Pancreas (tissue), 10 donors: ENCODE results near the gene TLX2. TPM values are rescaled to one million over a fixed set of nuclear protein-coding genes. Genes with fewer than 3 reads are reported as not detected.
A peak's percentile ranks its signal among the peaks of the same experiment; 100 is the strongest.

Experiments
- ATAC-seq, 4 donors: fragments of 200-7000 bp; cut with Tn5 transposase; one replicate each; pipeline versions ENCODE4 v1.8.0 to v1.9.1; 2020; ENCODE audit warnings: mild to moderate bottlenecking in 4 of 4, moderate library complexity in 4 of 4
- DNase-seq, 6 donors: peaks; one replicate each; pipeline ENCODE4 v3.0.0-alpha.2; 2020
- FAIRE-seq: peaks from 2 replicates; lab custom pipeline; 2012; peaks lifted over from hg19 to GRCh38; lab: Jason Lieb, UNC
- H3K27ac ChIP-seq, 4 donors: fragments of 200-600 bp; sonication (generic); 1 replicate in 3 of 4; 2 replicates in 1 of 4; pipeline versions ENCODE4 v1.5.0 to v1.8.0; 2020
- H3K27me3 ChIP-seq, 4 donors: fragments of 200-600 bp; one replicate each; pipeline ENCODE4 v1.8.0; 2021
- H3K36me3 ChIP-seq, 3 donors: fragments of 200-600 bp; sonication (generic) in 1 of 3; one replicate each; pipeline versions ENCODE4 v1.5.0 to v1.8.0; 2020 to 2021
- H3K4me1 ChIP-seq, 3 donors: fragments of 200-600 bp; one replicate each; pipeline ENCODE4 v1.8.0; 2021
- H3K4me3 ChIP-seq, 4 donors: fragments of 200-600 bp; sonication (generic) in 2 of 4; one replicate each; pipeline versions ENCODE4 v1.5.0 to v1.8.0; 2020 to 2021
- H3K9me3 ChIP-seq, 4 donors: fragments of 200-600 bp; one replicate each; pipeline ENCODE4 v1.8.0; 2021
- WGBS, 2 donors: extraction: QIAGEN DNeasy Blood & Tissue Kit; methylation state at CpG; one replicate each; pipeline ENCODE4 v1.1.7; 2013; 5-methylcytosine and 5-hydroxymethylcytosine counted together
- intact Hi-C, 3 donors: fragments of 100-400 bp; cut with DNase I; formaldehyde crosslinking; loops; one replicate each; pipeline versions ENCODE4 v1.11.1 to v1.14.2; 2022
- polyA plus RNA-seq, 2 donors: library from polyadenylated mRNA; stranded (reverse); fragments of 200-250 nt; gene quantifications; one replicate each; pipeline ENCODE4 v1.2.3, GENCODE V29; 2013
- total RNA-seq, 6 donors: library from RNA; stranded (reverse); fragmentation: NEBNext Ultra II Directional in 4 of 6; extraction: Animal tissue kit (Norgen Biotek cat#: 25700) in 4 of 6; gene quantifications; one replicate each; pipeline versions ENCODE4 v1.2.1 to v1.2.4, GENCODE V29; 2021 to 2023
- TF ChIP-seq, protein P1 (sequence below), 4 donors: fragments of 200-600 bp; sonication (generic) in 3 of 4; IDR thresholded peaks; one replicate each; pipeline versions ENCODE4 v1.5.0 to v1.8.0; 2021; ENCODE audit warnings: antibody characterized with exemption in 4 of 4
- donor health status: healthy with polysubstance abuse.
- donor health status: DM: no; HTN: no; CAD: no; lungs with moderate emphysema.
- donor health status: DM: no; HTN: no; CAD: no.
- donor health status: control.
- donor health status: control.
- donor health status: Bipolar disorder and iron deficiency.
- donor health status: DM: yes; HTN: yes; CAD: no.
- donor health status: DM: no; HTN: no; CAD: no.
- donor health status: DM: no; HTN: no; CAD: no.
- donor health status: DM: yes; HTN: yes; CAD: no.

TLX2 gene
- total and polyA plus RNA-seq, 8 donors: 0.12 TPM; not detected in 7

DNA sequence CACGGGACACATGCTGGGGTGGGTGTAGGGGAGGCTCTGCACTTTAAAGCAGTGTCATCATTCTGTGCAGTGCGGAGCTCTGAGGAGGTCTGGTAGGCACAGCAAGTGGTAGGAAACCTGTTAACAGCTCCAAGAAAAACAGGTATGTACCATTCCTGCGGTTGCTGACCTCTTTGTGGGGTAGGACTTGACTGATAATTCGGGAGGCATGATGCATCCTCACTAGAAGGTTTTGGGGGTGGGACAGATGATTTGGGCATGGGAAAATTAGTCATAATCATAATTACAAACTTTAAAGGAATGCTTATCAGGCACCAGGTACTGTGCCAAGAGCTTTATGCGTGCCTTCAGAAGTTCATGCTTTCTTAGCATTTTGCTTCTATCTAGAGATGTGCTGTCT is 50.0 kb downstream of the TLX2 start:
- Histone ChIP-seq H3K9me3 (no peaks in the 10 kb centered on the region), H3K4me1 (no peaks in the 10 kb centered on the region), H3K27me3 (no peaks in the 10 kb centered on the region), H3K4me3 (no peak overlapping the region), H3K36me3 (no peaks in the 10 kb centered on the region), H3K27ac (no peak overlapping the region)
- ATAC-seq (no peak), DNase-seq (no peak), FAIRE-seq (no peak)
- WGBS, 2 donors: 62 to 63% methylated on average over 5 of the region's 5 CpGs
- intact Hi-C loops: no loop called here
- TF ChIP-seq, protein P1, sequence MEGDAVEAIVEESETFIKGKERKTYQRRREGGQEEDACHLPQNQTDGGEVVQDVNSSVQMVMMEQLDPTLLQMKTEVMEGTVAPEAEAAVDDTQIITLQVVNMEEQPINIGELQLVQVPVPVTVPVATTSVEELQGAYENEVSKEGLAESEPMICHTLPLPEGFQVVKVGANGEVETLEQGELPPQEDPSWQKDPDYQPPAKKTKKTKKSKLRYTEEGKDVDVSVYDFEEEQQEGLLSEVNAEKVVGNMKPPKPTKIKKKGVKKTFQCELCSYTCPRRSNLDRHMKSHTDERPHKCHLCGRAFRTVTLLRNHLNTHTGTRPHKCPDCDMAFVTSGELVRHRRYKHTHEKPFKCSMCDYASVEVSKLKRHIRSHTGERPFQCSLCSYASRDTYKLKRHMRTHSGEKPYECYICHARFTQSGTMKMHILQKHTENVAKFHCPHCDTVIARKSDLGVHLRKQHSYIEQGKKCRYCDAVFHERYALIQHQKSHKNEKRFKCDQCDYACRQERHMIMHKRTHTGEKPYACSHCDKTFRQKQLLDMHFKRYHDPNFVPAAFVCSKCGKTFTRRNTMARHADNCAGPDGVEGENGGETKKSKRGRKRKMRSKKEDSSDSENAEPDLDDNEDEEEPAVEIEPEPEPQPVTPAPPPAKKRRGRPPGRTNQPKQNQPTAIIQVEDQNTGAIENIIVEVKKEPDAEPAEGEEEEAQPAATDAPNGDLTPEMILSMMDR (IDR thresholded peaks at IDR 0.05): no peak

- FAIRE-seq: no peak
- TF ChIP-seq, protein P1 (IDR thresholded peaks at IDR 0.05): no peak
- Histone ChIP-seq H3K36me3 (no peaks in the 10 kb centered on the region), H3K4me3 (no peak overlapping the region), H3K9me3 (no peaks in the 10 kb centered on the region), H3K27me3 (no peaks in the 10 kb centered on the region), H3K4me1 (no peaks in the 10 kb centered on the region), H3K27ac (no peak overlapping the region)
- ATAC-seq: no peak
- DNase-seq: no peak
- intact Hi-C loops: no loop called here
- WGBS, 2 donors: 61 to 78% methylated on average over 7 of the region's 7 CpGs
These were observed 52.0 kb downstream of the TLX2 start for GRCh38 chr2:74566076-74566753.

DNA sequence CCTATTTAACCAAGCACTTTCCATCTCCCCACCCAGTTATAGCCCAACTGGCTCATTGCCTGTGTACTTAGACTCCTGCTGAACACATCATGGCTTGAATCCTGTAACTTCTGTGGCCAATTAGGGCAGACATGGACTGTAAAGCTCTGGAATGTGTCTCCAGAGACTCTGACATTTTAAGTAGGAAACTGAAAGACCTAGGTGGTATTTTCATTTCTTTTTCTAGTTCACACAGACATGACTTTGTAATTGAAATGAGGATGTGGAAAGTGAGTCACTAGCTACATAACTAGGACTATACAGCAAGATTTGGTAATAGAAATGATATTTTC is 52.5 kb downstream of the TLX2 start:
- TF ChIP-seq, protein P1 (IDR thresholded peaks at IDR 0.05): no peak
- DNase-seq (no peak), FAIRE-seq (no peak), ATAC-seq (peak in 2 of 4 donors; percentile 26 to 40)
- Histone ChIP-seq H3K27ac (no peak overlapping the region), H3K27me3 (no peaks in the 10 kb centered on the region), H3K4me1 (no peaks in the 10 kb centered on the region), H3K4me3 (no peak overlapping the region), H3K36me3 (no peaks in the 10 kb centered on the region), H3K9me3 (no peaks in the 10 kb centered on the region)
- intact Hi-C loops: no loop called here

Other genes with a start within 250 kb of the TLX2 start
- 1 to 10 TPM in 5 of 6 donors, under 1 TPM in 1; 0.60 to 2.2 (median 1.4) TPM for gene SLC4A5, start 171.0 kb upstream of the TLX2 start, total RNA-seq
- 1 to 10 TPM; 1.2 to 1.8 TPM for gene SLC4A5, start 171.0 kb upstream of the TLX2 start, polyA plus RNA-seq
- 10 to 100 TPM; 37.7 to 64.3 (median 48.1) TPM for gene DCTN1, start 134.1 kb upstream of the TLX2 start, total RNA-seq
- 10 to 100 TPM; 75.9 to 84.7 TPM for gene DCTN1, start 134.1 kb upstream of the TLX2 start, polyA plus RNA-seq
- gene C2orf81, start 92.8 kb upstream of the TLX2 start, total RNA-seq: 1 to 10 TPM in 5 of 6 donors, under 1 TPM in 1; 0.87 to 2.7 (median 1.5) TPM
- 1 to 10 TPM; 5.4 to 6.5 TPM for gene C2orf81, start 92.8 kb upstream of the TLX2 start, polyA plus RNA-seq
- 1 to 10 TPM; 3.1 to 6.2 (median 3.7) TPM for gene WDR54, start 92.7 kb upstream of the TLX2 start, total RNA-seq
- 10 to 100 TPM in 1 of 2 donors, 1 to 10 TPM in 1; 6.6 to 22.8 TPM for gene WDR54, start 92.7 kb upstream of the TLX2 start, polyA plus RNA-seq
- 10 to 100 TPM; 20.7 to 45.5 (median 29.7) TPM for gene RTKN, start 72.5 kb upstream of the TLX2 start, total RNA-seq
- 10 to 100 TPM; 63.4 to 63.7 TPM for gene RTKN, start 72.5 kb upstream of the TLX2 start, polyA plus RNA-seq
- gene INO80B, start 59.4 kb upstream of the TLX2 start, total RNA-seq: 10 to 100 TPM; 17.1 to 38.8 (median 28.3) TPM
- gene INO80B, start 59.4 kb upstream of the TLX2 start, polyA plus RNA-seq: 10 to 100 TPM; 51.8 to 68.7 TPM
- gene WBP1, start 56.0 kb upstream of the TLX2 start, total RNA-seq: 10 to 100 TPM; 29.1 to 50.4 (median 37.4) TPM
- gene WBP1, start 56.0 kb upstream of the TLX2 start, polyA plus RNA-seq: 100 to 1,000 TPM in 1 of 2 donors, 10 to 100 TPM in 1; 85.8 to 149 TPM
- gene MOGS, start 49.1 kb upstream of the TLX2 start, total RNA-seq: 10 to 100 TPM; 27.7 to 49.5 (median 36.6) TPM
- 10 to 100 TPM; 47.1 to 59.9 TPM for gene MOGS, start 49.1 kb upstream of the TLX2 start, polyA plus RNA-seq
- 10 to 100 TPM; 37.6 to 60.0 (median 39.4) TPM for gene MRPL53, start 41.8 kb upstream of the TLX2 start, total RNA-seq
- 10 to 100 TPM; 52.3 to 54.6 TPM for gene MRPL53, start 41.8 kb upstream of the TLX2 start, polyA plus RNA-seq
- gene CCDC142, start 31.5 kb upstream of the TLX2 start, total RNA-seq: 10 to 100 TPM in 1 of 6 donors, 1 to 10 TPM in 5; 4.9 to 11.6 (median 5.7) TPM
- 10 to 100 TPM in 1 of 2 donors, 1 to 10 TPM in 1; 5.7 to 14.0 TPM for gene CCDC142, start 31.5 kb upstream of the TLX2 start, polyA plus RNA-seq
- 10 to 100 TPM; 10.1 to 17.2 (median 11.3) TPM for gene TTC31, start 31.4 kb upstream of the TLX2 start, total RNA-seq
- 10 to 100 TPM; 18.1 to 21.2 TPM for gene TTC31, start 31.4 kb upstream of the TLX2 start, polyA plus RNA-seq
- gene LBX2, start 14.8 kb upstream of the TLX2 start, total RNA-seq: 1 to 10 TPM in 3 of 6 donors, under 1 TPM in 3; 0.21 to 2.3 (median 0.85) TPM
- 1 to 10 TPM; 1.3 TPM for gene LBX2, start 14.8 kb upstream of the TLX2 start, polyA plus RNA-seq
- gene PCGF1, start 6.8 kb upstream of the TLX2 start, total RNA-seq: 10 to 100 TPM in 4 of 6 donors, 1 to 10 TPM in 2; 8.8 to 14.9 (median 11.0) TPM
- gene PCGF1, start 6.8 kb upstream of the TLX2 start, polyA plus RNA-seq: 10 to 100 TPM; 14.2 to 16.4 TPM
- under 1 TPM in 1 of 6 donors, not detected in 5; 0.16 TPM for gene DQX1, start 11.8 kb downstream of the TLX2 start, total RNA-seq
- gene DQX1, start 11.8 kb downstream of the TLX2 start, polyA plus RNA-seq: under 1 TPM; 0.07 to 0.15 TPM
- 10 to 100 TPM; 62.1 to 91.0 (median 67.9) TPM for gene AUP1, start 15.3 kb downstream of the TLX2 start, total RNA-seq
- gene AUP1, start 15.3 kb downstream of the TLX2 start, polyA plus RNA-seq: 100 to 1,000 TPM; 246 to 258 TPM
- gene HTRA2, start 15.5 kb downstream of the TLX2 start, total RNA-seq: 10 to 100 TPM in 4 of 6 donors, 1 to 10 TPM in 2; 8.5 to 17.6 (median 10.8) TPM
- gene HTRA2, start 15.5 kb downstream of the TLX2 start, polyA plus RNA-seq: 10 to 100 TPM; 16.9 to 24.3 TPM
- gene LOXL3, start 39.5 kb downstream of the TLX2 start, total RNA-seq: 1 to 10 TPM in 4 of 6 donors, under 1 TPM in 2; 0.35 to 7.5 (median 1.2) TPM
- gene LOXL3, start 39.5 kb downstream of the TLX2 start, polyA plus RNA-seq: 1 to 10 TPM; 2.0 TPM
- 10 to 100 TPM in 1 of 6 donors, 1 to 10 TPM in 5; 5.7 to 14.0 (median 7.4) TPM for gene DOK1, start 40.3 kb downstream of the TLX2 start, total RNA-seq
- 1 to 10 TPM; 7.1 to 8.5 TPM for gene DOK1, start 40.3 kb downstream of the TLX2 start, polyA plus RNA-seq
- gene M1AP, start 133.9 kb downstream of the TLX2 start, total RNA-seq: under 1 TPM; 0.13 to 0.66 (median 0.27) TPM
- under 1 TPM; 0.11 to 0.45 TPM for gene M1AP, start 133.9 kb downstream of the TLX2 start, polyA plus RNA-seq
- gene SEMA4F, start 139.8 kb downstream of the TLX2 start, total RNA-seq: 1 to 10 TPM; 1.9 to 5.9 (median 3.1) TPM
- gene SEMA4F, start 139.8 kb downstream of the TLX2 start, polyA plus RNA-seq: 1 to 10 TPM; 1.9 to 2.9 TPM